Adrenal gland (tissue), 5 donors: Measurements from ENCODE around the gene DNAAF2.
"Not testable (repeated sequence)": the region's sequence is repeated elsewhere in the genome, so short reads cannot be mapped to it uniquely, and the experiment has no call there.

ENCODE experiments used
- POLR2A ChIP-seq, 2 donors: fragments of 450-650 bp; IDR thresholded peaks; one replicate each; pipeline ENCODE4 v1.6.1; 2017; ENCODE audit warnings: antibody characterized with exemption in 2 of 2, mild to moderate bottlenecking in 2 of 2, moderate library complexity in 1 of 2
- TF ChIP-seq, protein P1 (sequence below), 6 experiments: fragments of 450-650 bp in 4 of 6; fragments of 200-600 bp in 2 of 6; sonication (generic) in 1 of 6; IDR thresholded peaks; 1 replicate in 5 of 6; 2 replicates in 1 of 6; pipeline versions ENCODE4 v1.5.1 to v1.8.0; 2016 to 2021; ENCODE audit warnings: antibody characterized with exemption in 6 of 6, mild to moderate bottlenecking in 2 of 6, moderate library complexity in 1 of 6
- donor health status: DM: no; HTN: no; CAD: no.

DNA sequence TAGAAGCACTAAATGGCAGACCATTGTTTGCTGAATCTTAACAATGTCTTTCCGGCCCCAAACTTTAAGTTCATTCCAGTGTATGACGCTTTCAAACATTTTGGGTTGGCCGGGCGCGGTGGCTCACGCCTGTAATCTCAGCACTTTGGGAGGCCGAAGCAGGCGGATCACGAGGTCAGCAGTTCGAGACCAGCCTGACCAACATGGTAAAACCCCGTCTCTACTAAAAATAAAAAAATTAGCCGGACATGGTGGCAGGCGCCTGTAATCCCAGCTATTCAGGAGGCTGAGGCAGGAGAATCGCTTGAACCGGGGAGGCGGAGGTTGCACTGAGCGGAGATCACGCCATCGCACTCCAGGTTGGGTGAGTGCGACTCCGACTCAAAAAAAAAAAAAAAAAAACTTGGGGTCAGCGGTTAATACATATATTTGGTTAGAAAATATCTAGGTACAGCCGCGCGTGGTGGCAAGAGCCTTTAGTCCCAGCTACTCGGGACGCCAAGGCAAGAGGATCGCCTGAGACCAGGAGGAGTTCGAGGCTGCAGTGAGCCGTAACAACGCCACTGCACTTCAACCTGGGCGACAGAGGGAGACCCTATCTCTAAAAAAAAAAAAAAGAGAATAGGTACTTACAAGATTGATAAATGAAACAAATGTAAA is 49.9 kb downstream of the DNAAF2 start:
- TF ChIP-seq, protein P1, sequence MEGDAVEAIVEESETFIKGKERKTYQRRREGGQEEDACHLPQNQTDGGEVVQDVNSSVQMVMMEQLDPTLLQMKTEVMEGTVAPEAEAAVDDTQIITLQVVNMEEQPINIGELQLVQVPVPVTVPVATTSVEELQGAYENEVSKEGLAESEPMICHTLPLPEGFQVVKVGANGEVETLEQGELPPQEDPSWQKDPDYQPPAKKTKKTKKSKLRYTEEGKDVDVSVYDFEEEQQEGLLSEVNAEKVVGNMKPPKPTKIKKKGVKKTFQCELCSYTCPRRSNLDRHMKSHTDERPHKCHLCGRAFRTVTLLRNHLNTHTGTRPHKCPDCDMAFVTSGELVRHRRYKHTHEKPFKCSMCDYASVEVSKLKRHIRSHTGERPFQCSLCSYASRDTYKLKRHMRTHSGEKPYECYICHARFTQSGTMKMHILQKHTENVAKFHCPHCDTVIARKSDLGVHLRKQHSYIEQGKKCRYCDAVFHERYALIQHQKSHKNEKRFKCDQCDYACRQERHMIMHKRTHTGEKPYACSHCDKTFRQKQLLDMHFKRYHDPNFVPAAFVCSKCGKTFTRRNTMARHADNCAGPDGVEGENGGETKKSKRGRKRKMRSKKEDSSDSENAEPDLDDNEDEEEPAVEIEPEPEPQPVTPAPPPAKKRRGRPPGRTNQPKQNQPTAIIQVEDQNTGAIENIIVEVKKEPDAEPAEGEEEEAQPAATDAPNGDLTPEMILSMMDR (IDR thresholded peaks at IDR 0.05): not testable (repeated sequence)
- TF ChIP-seq POLR2A (IDR thresholded peaks at IDR 0.05): not testable (repeated sequence)
